Stimulated activated CD4-positive, alpha-beta T cell treated with anti-CD3 and anti-CD28 coated beads, Interleukin-4, amount 100 ng/mL, for 24 hours (primary cell): ENCODE data around the gene NDUFS7.

ENCODE experiments used
- DNase-seq: peaks from one replicate; pipeline ENCODE4 v3.0.0-alpha.2; 2020

The NDUFS7 gene

DNA sequence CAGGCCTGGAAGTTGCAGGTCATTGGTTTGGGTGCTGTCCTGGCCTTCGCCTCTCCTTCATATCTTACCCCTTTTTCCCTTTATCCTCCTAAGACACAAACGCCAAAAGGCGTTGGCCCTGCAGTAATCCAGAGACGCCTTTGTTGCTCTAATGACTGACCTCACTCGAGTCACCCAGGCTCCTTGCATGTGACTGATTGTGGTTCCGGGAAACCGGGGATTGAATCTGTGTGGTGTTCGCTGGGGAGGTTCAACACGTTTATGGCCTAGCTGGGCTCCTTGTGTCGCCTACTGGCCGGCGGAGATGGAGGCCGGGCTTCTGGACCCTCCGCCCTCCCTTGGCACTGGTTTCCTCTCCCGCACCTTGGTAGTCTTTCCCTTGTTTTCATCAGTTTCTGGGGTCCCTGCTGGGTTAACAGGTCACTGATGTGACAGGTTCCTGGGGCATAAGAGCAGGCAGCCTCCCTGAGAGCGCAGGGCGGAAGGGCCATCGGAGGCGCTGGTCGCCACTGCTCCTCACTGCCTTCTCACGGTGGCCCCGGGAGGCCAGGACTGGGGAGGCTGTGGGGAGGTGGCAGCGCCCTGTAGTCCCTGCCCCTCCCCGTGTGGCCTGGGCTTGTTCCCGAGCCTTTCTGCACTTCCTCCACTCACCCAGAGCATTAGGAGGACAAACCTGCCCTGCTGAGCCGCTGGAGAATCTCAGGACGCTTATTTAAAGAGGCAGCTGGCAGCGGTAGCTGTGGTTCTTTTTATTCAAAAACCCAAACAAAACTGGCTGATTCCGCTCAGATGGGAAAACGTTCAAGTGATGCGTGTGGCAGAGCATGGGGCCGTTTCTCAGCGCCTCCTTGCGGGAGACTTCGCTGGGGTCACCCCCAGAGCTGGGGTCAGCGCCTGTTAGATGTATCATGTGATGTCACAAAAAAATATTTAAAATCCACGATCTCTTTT, 18.1 kb upstream of the NDUFS7 start:
- DNase-seq: no peak

DNA sequence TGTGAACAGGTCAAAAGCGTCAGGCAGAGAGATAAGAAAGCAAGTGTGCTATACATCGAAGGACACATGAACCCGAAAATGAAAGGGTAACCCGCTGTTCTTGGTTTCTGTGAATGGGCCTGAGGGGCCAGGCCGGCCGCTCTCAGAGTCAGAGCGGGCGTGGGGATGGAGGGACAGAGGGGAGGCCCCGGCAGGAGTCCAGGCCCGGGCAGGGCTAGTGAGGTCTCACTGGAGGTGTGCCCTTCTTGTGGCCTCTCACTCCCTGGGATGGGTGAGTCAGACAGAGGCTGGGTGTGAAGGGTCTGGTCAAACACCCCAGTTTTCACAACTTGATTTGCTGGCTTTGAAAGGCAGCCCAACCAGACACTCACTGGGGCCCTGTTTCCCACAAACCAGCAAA, 17.4 kb upstream of the NDUFS7 start:
- no peak for DNase-seq

DNA sequence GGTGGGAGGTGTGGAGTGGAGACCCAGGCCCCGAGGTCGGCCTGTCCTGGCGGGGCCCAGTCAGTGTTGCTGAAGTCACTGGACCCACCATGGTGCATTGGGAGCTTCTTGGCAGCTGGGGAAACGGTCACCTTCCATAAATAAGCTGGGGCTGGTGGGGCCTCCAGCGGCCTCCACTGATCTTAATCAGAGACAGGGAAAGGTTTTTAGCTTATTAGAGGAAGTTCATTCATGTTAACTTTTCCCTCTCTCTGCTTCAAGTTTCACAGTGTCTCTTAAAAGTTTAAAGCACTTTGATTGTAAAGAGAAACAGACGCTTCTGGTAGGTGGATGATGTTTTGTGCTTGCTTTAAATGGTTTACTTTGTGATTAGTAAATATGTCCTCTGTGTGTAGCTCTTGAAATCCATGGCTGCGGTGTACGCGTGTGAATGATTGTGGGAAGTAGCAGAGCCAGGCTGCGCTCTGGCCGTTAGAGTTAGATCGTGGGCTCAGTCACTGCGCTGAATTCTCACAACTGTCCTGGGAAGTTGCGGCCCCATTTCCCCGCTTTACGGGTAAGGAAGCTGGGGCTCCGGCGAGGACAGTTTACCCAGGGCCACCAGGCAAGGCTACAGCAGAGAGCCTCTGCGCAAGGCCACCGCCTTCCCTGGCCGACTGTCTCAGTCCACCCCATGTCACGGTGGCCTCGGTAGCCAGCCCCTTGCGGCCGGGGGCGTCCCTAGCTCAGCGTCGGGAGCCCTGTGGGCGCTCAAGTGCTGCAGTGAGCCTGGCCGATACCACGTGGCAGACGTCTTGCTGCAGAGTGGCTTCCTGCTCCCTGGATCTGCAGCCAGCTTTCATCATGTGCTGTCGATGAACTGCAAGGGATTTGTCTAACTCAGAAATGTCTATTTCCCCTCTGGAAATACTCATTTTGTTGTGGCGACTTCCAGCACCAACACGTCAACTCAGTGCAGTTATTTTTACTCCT, 16.5 kb upstream of the NDUFS7 start:
- no peak for DNase-seq

DNA sequence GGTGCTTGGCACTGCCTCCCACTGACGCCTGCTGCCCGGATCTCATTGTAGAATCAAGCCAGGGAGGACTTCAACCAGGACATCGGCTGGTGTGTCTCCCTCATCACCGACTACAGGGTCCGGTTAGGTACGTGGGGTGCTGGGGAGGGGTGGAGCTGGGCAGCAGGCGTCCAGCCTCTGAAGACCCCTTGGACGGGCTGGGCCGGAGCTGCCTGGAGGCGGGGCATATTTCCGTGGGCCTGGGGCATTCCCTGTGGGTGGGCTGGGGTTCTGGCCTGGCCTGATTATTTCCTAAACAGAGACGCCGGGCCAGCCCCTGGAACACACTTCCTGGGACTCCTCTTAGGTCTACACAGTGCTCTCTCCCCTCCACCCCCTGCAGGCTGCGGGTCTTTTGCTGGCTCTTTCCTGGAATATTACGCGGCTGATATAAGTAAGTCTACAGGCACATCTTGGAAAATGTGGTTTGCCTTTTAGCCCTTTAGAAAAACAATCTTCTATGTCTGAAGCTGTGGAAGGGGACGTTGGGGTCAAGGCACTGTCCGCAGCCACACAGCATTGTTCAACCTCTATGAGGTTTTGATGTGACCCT, 14.4 kb upstream of the NDUFS7 start:
- DNase-seq: no peak

- no peak for DNase-seq
Measured at GRCh38 chr19:1370579-1371361, 12.9 kb upstream of the NDUFS7 start.

DNA sequence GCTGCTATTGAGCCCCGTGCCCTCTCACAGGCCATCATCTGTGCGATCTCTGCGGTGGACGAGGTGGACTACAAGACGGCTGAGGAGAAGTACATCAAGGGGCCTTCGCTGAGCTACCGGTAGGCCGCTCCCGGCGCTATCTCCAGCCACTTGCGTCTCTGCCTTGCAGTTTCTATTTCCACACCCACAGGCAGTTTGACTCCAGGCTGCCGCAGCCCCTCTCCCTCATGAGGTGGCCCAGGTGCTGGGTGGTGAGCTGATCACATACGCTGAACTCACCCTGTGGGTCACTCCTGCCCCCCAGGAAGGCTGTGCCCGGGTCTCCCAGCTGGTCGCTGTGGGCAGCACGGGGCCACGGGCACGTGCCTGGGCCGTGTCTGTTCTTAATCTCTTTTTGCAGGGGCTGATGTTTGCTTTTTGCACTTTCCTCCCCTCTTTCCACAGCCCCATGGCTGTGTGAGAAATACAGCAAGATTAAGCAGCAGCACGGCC, 10.6 kb upstream of the NDUFS7 start:
- DNase-seq: no peak

- DNase-seq: no peak
Measured at GRCh38 chr19:1373534-1374249, 10.0 kb upstream of the NDUFS7 start.

DNA sequence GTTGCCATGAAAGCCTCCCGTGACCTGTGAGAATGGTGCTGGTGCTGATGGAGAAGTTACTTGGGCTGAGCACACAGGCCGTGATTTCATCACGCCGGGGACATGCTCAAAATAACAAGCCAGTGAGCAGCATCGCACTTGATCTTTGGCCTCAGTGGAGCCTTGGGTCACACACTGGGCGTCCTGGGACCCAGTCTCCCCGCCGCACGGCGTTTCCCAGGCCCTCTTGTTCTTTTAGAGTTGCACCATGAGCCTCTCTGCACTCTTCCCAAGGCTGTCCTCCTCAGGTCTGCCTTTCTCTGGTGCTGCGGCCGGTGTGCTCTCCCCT, 9.5 kb upstream of the NDUFS7 start:
- no peak for DNase-seq

DNA sequence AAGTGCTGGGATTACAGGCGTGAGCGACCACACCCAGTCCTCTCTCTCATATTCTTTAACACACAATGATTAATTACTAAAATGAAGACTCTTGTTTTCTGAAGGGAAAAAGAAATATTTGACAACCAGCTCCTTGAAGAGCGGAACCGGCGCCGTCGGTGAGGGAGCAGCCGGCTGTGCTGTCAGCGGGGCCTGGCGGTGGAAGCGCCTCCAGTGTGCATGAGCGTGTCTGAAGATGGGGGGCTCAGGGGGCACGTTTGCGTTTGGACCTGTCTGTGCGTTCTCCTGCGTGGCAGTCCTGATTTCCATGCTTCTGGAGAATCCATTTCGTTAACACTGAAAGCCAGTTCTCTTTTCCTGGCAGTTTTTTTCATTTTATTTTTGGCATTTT, 7.3 kb upstream of the NDUFS7 start:
- no peak for DNase-seq

DNA sequence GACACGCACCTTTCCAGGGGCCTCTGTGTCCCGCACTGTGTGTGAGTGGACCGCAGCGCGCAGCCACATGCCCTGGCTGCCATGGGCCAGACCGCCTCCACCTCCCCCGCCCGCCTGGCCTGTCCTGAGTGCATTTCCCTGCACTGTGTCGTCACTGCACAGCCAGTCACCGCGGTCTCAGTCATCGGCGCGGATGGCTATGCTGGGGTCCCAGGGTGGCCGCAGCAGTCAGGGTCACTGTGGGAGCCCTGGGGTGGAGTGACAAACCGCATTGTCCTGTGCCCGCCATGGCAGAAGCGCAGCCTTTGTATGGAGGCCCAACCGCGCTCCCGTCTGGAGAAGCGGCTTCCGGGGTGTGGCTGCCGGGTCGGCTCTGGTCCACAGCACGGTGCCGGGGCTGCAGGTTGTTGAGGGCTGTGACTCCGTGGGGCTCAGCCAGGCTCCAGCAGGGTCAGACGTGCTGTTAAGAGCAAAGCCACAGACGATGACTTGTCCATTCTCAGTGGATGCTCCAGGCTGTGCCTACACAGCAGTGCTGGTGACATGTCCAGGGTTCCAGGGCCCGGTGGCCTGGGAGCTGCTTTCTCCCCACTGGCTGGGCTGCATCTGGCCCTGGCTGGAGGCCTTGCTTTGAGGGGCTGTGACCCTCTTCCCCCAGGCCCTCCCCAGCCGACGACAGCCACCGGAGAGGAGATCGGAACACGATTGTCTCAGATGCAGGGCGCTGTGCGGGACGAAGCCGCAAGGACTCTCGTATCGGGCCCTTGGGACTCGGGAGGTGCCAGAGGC, 6.3 kb upstream of the NDUFS7 start:
- DNase-seq: no peak

DNA sequence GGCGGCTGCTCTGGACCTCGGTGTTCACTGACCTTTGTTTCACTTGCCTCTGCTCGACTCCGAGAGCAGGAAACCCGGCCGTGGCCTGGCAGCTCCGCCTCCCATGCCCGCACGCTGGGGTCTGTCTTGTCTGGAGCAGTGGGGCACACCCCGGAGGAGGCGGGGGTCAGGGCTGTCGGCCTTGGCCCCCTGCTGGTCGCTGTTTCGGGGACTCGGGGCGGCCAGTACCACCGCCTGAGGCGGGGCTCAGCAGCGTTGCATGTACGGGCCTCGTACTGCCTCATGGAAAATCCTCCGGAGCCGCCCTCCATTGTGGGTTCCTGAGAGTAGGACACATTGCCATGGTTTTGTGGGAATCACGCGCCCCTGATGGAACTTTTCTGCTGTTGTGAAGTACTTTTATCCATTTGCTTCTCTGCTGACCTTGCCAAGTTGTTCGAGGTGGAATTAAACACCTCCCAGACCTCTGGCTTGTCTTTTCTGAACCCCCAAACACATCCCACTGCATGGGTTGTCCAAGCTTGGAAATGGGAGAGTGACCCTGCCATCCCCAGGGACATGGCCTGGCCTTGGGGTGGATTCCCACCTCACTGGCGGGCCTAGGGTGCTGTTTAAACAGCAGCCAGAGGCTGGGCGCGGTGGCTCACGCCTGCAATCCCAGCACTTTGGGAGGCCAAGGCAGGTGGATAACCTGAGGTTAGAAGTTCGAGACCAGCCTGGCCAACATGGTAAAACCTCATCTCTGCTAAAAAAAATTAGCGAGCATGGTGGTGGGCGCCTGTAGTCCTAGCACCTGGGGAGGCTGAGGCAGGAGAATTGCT, 5.5 kb upstream of the NDUFS7 start:
- DNase-seq: no peak

- no peak for DNase-seq
Measured at GRCh38 chr19:1379126-1379905, 4.4 kb upstream of the NDUFS7 start.

DNA sequence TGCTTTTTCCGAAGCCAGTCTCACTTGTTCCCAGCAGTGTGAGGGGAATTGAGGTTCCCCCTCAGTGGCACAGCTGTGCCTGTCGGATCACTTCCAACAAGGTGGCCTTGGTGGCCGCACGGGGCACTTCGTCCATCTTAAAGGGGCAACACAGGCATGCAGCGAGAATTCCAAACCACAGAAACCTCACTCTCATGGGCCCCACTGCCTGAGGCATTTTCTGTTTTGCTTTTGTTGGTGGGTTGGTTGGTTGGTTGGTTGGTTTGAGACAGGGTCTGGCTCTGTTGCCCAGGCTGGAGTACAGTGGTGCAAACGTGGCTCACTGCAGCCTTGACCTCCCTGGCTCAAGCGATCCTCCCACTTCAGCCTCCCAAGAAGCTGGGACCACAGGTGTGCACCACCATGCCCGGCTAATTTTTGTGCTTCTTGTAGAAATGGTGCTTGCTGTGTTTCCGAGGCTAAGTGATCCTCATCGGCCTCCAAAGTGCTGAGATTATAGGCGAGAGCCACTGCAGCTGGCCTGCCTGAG, 3.7 kb upstream of the NDUFS7 start:
- no peak for DNase-seq

DNA sequence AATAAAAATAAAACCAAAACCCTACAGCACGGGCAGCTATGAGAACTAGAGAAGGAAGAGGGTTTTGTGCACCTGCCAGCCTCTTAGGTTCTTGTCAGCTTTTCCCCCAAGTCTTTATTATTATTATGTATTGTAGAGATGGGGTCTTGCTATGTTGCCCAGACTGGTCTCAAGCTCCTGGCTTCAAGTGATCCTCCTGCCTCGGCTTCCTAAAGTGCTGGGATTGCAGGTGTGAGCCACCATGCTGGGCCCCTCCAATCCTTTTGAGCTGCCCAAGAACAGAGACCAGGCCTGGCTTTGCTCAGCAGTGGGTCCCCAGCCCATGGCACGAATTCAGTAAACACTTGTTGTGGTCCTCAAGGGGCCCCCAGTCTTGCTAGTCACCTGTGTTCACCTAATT, 1.5 kb upstream of the NDUFS7 start:
- DNase-seq: no peak

GRCh38 chr19:1383017-1383311, 743 bp upstream of the NDUFS7 start:
- no peak for DNase-seq

DNA sequence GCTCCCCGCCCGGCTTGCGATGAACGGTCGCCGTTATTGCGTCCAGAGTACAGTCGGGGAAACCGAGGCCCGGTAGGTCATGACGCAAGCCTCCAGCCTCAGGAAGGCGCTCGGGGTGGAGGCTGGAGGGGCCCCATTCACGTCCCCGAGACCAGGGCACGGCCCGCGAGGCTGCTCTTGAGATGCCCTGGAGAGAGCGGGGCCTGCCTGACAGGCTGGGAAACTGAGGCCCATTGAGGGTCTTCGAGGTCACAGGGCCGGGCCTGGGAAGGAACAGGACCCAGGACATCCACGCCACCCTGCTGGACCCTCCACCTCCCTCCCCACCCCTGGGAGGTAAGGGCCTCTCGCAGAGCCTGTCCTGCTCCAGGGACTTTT, 367 bp downstream of the NDUFS7 start:
- no peak for DNase-seq

DNA sequence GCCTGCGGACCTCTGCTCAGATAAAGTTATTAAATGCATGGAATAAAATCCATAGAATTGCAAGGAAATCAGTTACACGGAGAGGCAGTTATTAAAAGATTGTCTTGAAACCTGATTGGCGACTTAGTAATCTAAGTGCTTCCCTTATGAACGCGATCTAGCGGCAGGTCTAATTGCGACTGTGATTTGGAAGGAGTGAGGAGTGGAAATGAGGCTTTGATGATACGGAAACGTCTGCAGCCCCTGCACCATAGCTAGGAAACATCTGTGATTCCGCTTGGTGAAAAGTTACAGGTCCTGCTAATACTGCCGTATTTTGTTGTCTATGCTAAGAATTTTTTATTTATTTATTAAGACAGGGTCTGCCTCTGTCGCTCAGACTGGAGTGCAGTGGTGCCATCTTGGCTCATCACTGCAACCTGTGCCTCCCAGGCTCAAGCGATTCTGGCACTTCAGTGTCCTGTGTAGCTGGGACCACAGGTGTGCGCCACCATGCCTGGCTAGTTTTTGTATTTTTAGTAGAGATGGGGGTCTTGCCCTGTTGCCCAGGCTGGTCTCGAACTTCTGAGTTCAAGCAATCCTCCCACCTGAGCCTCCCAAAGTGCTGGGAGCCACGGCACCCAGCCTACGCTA, 887 bp downstream of the NDUFS7 start:
- no peak for DNase-seq

DNA sequence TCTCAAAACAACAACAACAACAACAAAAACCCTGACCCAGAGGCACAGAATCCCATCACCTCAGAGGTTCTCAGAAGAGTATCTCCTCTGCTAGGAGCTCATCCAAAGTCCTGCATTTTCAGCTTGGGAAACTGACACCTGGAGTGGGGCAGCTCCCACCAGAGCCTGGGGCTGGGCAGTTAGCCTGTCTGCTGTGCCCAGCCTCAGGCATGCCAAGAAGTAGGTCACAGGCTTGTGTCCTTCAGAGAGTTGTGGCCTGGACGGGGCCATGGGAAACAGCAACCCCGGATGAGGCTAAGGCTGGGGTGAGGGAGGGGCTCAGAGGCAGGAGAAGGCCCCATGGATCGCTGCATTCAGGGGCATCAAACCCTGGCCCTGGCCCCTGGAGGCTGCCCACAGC, 2.1 kb downstream of the NDUFS7 start:
- no peak for DNase-seq
